Osteocyte (in vitro differentiated cells): ENCODE results near the gene PHF21A. TPM values are rescaled to one million over a fixed set of nuclear protein-coding genes. Genes with fewer than 3 reads are reported as not detected.

Experiments used
- DNase-seq: peaks from one replicate; pipeline ENCODE4 v3.0.0; 2021; ENCODE audit warnings: mixed read lengths; ENCODE audit not compliant: unreplicated experiment; ENCODE audit errors: extremely low spot score
- H3K27ac Mint-ChIP-seq: one replicate; pipeline ENCODE4 v1.8.0; 2021; ENCODE audit warnings: mild to moderate bottlenecking, mixed read lengths; ENCODE audit not compliant: unreplicated experiment
- H3K27me3 Mint-ChIP-seq: one replicate; pipeline ENCODE4 v1.8.0; 2021; ENCODE audit warnings: mixed read lengths; ENCODE audit not compliant: unreplicated experiment
- H3K36me3 Mint-ChIP-seq: one replicate; pipeline ENCODE4 v1.8.0; 2021; ENCODE audit warnings: mixed read lengths; ENCODE audit not compliant: unreplicated experiment
- H3K4me1 Mint-ChIP-seq: one replicate; pipeline ENCODE4 v1.8.0; 2021; ENCODE audit warnings: mixed read lengths; ENCODE audit not compliant: unreplicated experiment
- H3K4me3 Mint-ChIP-seq: one replicate; pipeline ENCODE4 v1.8.0; 2021; ENCODE audit warnings: mild to moderate bottlenecking, moderate library complexity, mixed read lengths; ENCODE audit not compliant: unreplicated experiment
- H3K9me3 Mint-ChIP-seq: one replicate; pipeline ENCODE4 v1.8.0; 2021; ENCODE audit warnings: mixed read lengths; ENCODE audit not compliant: unreplicated experiment
- total RNA-seq: library from RNA; stranded (reverse); gene quantifications from 2 replicates; pipeline ENCODE4 v1.2.1, GENCODE V29; 2021
- TF ChIP-seq, protein P1 (sequence below): fragments of 200-600 bp; sonication (generic); IDR thresholded peaks from 2 replicates; pipeline ENCODE4 v1.5.0; 2021; ENCODE audit warnings: antibody characterized with exemption, mild to moderate bottlenecking, moderate library complexity

The PHF21A gene
- total RNA-seq, 1 donor from 2014 or later, result 40.8 TPM

DNA sequence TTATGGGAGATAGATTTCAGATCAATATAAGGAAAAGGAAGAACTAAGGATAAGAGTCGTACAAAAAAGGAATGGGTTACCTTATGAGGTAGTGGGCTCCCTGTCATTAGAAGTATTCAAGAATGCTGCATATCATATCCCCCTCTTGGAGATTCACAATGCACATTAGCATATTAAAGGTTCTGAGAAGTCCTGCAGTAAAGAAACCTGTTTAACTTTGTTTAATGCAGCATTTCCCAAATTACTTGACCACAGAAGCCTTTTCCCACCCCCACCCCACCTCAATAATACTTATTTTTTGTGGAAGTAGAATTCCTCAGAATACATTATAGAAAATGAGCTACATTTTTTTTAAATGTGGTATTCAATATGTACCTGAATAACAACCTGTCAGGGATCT is 30.9 kb downstream of the PHF21A start:
- no peak overlapping the region for H3K27ac Mint-ChIP-seq
- H3K4me1 Mint-ChIP-seq, result no peaks in the 10 kb centered on the region
- no peak overlapping the region for H3K4me3 Mint-ChIP-seq
- no peak for DNase-seq
- H3K9me3 Mint-ChIP-seq, result no peaks in the 10 kb centered on the region
- H3K27me3 Mint-ChIP-seq, result no peaks in the 10 kb centered on the region
- TF ChIP-seq, protein P1, sequence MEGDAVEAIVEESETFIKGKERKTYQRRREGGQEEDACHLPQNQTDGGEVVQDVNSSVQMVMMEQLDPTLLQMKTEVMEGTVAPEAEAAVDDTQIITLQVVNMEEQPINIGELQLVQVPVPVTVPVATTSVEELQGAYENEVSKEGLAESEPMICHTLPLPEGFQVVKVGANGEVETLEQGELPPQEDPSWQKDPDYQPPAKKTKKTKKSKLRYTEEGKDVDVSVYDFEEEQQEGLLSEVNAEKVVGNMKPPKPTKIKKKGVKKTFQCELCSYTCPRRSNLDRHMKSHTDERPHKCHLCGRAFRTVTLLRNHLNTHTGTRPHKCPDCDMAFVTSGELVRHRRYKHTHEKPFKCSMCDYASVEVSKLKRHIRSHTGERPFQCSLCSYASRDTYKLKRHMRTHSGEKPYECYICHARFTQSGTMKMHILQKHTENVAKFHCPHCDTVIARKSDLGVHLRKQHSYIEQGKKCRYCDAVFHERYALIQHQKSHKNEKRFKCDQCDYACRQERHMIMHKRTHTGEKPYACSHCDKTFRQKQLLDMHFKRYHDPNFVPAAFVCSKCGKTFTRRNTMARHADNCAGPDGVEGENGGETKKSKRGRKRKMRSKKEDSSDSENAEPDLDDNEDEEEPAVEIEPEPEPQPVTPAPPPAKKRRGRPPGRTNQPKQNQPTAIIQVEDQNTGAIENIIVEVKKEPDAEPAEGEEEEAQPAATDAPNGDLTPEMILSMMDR, result no peak
- H3K36me3 Mint-ChIP-seq, result peaks cover 27% of the 10 kb centered on the region

DNA sequence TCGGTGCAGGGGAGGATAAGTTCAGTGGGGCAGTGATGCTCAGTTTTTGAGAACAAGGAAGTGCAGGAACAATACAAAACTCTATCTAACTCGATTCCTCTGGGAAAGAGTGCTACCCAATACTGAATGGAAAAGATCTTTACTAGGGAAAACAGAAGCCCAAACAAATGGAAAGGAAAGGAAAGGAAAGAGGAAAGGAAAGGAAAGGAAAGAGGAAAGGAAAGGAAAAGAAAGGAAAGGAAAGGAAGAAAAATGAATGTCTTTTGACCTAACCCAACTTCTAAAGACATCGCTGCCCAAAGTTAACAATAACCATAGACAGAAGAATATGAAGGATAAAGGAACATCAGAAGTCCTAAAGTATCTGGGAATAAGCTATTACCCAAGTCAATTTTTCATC is 41.6 kb downstream of the PHF21A start:
- no peak overlapping the region for H3K4me3 Mint-ChIP-seq
- TF ChIP-seq, protein P1, result no peak
- no peaks in the 10 kb centered on the region for H3K27me3 Mint-ChIP-seq
- DNase-seq, result no peak
- no peak overlapping the region for H3K27ac Mint-ChIP-seq
- no peaks in the 10 kb centered on the region for H3K4me1 Mint-ChIP-seq
- H3K36me3 Mint-ChIP-seq, result peaks cover 46% of the 10 kb centered on the region
- no peaks in the 10 kb centered on the region for H3K9me3 Mint-ChIP-seq

DNA sequence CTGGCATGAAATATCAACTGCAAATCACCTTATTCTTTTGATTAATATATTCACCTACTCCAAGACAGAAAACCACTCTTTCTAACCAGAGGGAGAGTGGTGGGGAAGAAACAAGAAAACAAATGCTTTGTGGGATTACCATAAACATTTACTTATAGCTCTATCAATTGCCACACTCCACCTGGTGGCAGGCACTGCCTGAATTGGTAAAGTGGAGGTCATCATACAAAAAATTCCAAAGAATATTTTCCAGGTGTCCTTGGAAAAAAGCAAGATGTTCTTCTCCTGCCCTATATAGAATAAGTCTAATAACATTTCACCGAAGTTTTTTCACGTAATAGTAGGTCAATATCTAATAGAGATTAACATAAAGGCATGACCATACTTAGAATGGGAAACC is 45.3 kb downstream of the PHF21A start:
- no peak overlapping the region for H3K27ac Mint-ChIP-seq
- no peak overlapping the region for H3K4me3 Mint-ChIP-seq
- TF ChIP-seq, protein P1, result peak; percentile 18
- H3K4me1 Mint-ChIP-seq, result no peaks in the 10 kb centered on the region
- H3K9me3 Mint-ChIP-seq, result no peaks in the 10 kb centered on the region
- peaks cover 34% of the 10 kb centered on the region for H3K36me3 Mint-ChIP-seq
- DNase-seq, result no peak
- no peaks in the 10 kb centered on the region for H3K27me3 Mint-ChIP-seq

DNA sequence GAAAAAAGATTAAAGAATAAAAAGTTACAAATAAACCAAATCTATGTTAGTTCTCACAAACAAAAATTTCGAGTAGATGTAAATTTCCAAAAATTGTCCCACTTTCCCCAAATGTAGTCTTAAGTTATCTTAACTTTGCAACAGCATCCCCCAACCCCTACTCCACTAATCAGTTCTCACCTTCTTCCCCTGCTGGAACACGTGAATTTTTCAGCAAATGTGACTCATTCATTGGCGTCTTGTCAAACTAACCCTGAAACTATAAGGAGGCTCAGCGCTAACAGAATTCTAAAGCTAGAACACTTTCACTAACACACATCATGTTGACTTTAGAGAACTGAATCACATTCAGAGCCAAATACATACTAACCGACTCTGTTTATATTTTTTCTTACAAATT is 46.1 kb downstream of the PHF21A start:
- H3K27ac Mint-ChIP-seq, result peak overlapping the region; percentile 19
- TF ChIP-seq, protein P1, result no peak
- H3K27me3 Mint-ChIP-seq, result no peaks in the 10 kb centered on the region
- H3K9me3 Mint-ChIP-seq, result no peaks in the 10 kb centered on the region
- H3K4me3 Mint-ChIP-seq, result no peak overlapping the region
- DNase-seq, result no peak
- no peaks in the 10 kb centered on the region for H3K4me1 Mint-ChIP-seq
- H3K36me3 Mint-ChIP-seq, result peaks cover 31% of the 10 kb centered on the region

DNA sequence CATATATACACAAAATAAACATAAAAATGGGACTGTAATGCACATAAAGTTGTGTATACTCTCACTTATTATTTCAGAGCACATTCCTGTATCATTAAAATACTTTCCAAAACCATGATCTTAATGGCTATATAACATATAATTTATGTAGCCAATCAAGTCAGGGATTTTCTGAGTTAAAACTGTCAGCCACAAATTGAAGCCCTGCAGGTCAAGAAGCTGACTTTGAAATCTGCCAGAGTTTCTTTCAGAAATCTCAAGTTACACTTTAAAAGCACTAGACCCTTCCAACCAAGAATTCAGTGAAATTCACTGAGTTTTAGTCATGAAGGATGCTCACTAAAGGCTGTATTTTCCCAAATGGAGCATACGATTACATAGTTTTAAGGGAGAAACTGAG is 47.6 kb downstream of the PHF21A start:
- DNase-seq, result no peak
- no peaks in the 10 kb centered on the region for H3K4me1 Mint-ChIP-seq
- no peaks in the 10 kb centered on the region for H3K9me3 Mint-ChIP-seq
- no peak overlapping the region for H3K27ac Mint-ChIP-seq
- H3K36me3 Mint-ChIP-seq, result peaks cover 30% of the 10 kb centered on the region
- TF ChIP-seq, protein P1, result no peak
- H3K27me3 Mint-ChIP-seq, result no peaks in the 10 kb centered on the region
- H3K4me3 Mint-ChIP-seq, result no peak overlapping the region
